Activated CD4-positive, alpha-beta T cell treated with anti-CD3 and anti-CD28 coated beads, Interleukin-2, amount 10 ng/mL, durations not matched to agents 24 days and 14 days (primary cell): ENCODE measurements around the gene IL34. TPM values are rescaled to one million over a fixed set of nuclear protein-coding genes. Genes with fewer than 3 reads are reported as not detected.

Experiments used
- DNase-seq: peaks from one replicate; pipeline ENCODE4 v3.0.0; 2022
- H3K27ac Mint-ChIP-seq: one replicate; pipeline ENCODE4 v1.8.0; 2022; ENCODE audit warnings: mild to moderate bottlenecking, mixed read lengths
- H3K27me3 Mint-ChIP-seq: one replicate; pipeline ENCODE4 v1.8.0; 2022; ENCODE audit warnings: mixed read lengths
- H3K36me3 Mint-ChIP-seq: one replicate; pipeline ENCODE4 v1.8.0; 2022; ENCODE audit warnings: low read depth, mild to moderate bottlenecking, mixed read lengths
- H3K4me1 Mint-ChIP-seq: one replicate; pipeline ENCODE4 v1.8.0; 2021; ENCODE audit warnings: mixed read lengths
- H3K4me3 Mint-ChIP-seq: one replicate; pipeline ENCODE4 v1.8.0; 2022; ENCODE audit warnings: mild to moderate bottlenecking, moderate library complexity, mixed read lengths
- H3K9me3 Mint-ChIP-seq: one replicate; pipeline ENCODE4 v1.8.0; 2021; ENCODE audit warnings: mixed read lengths
- intact Hi-C: fragments of 100-400 bp; cut with micrococcal nuclease; formaldehyde crosslinking; loops from one replicate; pipeline ENCODE4 v1.15.1; 2023
- total RNA-seq: library from RNA; stranded (reverse); gene quantifications from 2 replicates; pipeline ENCODE4 v1.2.3, GENCODE V29; 2022

The IL34 gene
- total RNA-seq = 0.30 TPM in 1 of 2 replicates, not detected in the other

DNA sequence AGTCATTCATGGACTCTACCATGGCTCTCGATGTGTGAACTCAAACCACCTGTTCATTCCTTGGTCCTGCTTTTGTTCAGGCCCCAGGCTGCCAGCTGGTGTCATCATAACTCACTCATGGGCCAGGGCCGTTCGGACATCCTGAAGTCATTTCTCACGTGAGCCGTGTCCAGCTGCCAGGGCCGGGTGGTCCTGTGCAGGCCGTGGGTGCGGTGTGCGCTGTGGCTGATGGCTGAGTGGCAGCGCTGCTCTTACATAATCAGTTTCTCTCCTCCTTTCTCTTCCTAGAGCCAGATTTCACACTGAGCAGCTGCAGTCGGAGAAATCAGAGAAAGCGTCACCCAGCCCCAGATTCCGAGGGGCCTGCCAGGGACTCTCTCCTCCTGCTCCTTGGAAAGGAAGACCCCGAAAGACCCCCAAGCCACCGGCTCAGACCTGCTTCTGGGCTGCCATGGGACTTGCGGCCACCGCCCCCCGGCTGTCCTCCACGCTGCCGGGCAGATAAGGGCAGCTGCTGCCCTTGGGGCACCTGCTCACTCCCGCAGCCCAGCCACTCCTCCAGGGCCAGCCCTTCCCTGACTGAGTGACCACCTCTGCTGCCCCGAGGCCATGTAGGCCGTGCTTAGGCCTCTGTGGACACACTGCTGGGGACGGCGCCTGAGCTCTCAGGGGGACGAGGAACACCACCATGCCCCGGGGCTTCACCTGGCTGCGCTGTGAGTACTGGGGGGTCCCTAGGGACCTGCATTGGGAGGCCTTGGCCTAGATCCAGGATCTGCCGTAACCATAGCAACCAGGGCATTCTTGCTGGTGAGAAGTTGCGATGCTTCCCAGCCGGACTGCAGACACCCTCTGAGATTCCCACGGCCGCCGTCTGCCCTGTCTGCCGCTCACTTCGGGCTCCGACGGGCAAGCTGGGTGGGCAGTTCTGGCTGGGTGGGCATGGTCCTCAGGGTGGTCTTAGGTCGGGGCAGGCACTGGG, at the start of gene IL34:
Gene IL34 (plus strand): TSS at position 300 of the 982 bp plus-strand sequence. CDS start 389 bp downstream, at position 689.
- peaks cover 5% of the 10 kb centered on the region for H3K27me3 Mint-ChIP-seq
- DNase-seq = no peak
- no peaks in the 10 kb centered on the region for H3K9me3 Mint-ChIP-seq
- no peak within 1 kb of the TSS for H3K4me3 Mint-ChIP-seq
- H3K27ac Mint-ChIP-seq = no peak within 1 kb of the TSS
- H3K4me1 Mint-ChIP-seq = no peaks in the 10 kb centered on the region
- intact Hi-C loops = no loop called here
- H3K36me3 Mint-ChIP-seq = no peaks in the 10 kb centered on the region

DNA sequence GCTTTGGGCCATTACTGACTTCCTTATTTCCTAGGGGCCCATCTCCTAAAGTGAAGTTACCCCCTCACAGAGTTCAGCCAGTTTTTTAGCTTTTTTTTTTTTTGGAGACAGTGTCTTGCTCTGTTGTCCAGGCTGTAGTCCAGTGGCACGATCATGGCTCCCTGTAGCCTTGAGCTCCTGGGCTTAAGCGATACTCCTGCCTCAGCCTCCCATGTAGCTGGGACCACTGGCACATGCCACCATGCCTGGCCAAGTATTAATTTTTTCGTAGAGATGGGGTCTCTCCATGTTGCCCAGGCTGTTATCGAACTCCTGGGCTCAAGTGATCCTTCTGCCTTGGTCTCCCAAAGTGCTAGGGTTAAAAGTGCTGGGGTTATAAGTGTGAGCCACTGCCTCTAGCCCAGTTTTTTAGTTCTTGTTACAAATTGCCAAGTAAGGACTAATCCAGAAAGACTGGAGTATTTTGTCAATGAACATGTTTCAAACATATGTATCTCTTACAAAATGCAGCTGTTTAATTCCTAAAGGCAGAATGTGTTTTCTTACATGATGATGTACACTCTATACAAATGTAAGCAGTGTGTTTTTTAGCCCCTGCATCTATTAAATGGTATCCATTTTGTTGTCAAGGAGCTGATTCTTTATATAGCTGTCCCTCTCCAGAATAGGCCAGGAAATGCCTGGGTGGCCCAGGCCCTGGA, 49.1 kb upstream of the IL34 start:
- H3K27me3 Mint-ChIP-seq = peaks cover 8% of the 10 kb centered on the region
- H3K4me3 Mint-ChIP-seq = no peak overlapping the region
- H3K27ac Mint-ChIP-seq = no peak overlapping the region
- H3K9me3 Mint-ChIP-seq = no peaks in the 10 kb centered on the region
- no peaks in the 10 kb centered on the region for H3K4me1 Mint-ChIP-seq
- intact Hi-C loops = no loop called here
- H3K36me3 Mint-ChIP-seq = no peaks in the 10 kb centered on the region
- DNase-seq = no peak

DNA sequence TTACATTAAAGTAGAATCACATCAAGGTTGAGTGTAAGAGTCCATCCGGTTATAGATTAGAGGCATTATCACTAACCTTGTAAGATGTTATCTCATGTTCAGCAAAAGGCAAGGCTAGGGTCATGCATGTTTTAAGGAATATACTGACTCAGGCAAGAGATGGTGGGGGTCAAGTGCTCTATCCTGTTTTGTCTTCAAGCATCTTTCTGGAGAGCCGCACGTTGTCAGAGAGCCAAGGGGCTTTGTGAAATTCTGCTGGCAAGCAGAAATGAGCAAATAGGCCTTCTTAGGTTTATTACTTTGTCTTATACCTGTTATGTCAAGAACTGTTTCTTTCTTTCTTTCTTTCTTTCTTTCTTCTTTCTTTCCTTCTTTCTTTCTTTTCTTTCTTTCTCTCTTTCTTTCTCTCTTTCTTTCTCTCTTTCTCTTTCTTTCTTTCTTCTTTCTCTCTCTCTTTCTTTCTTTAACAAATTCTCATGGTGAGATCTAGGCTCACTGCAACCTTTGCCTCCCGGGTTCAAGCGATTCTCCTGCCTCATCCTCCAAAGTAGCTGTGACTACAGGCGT, 47.3 kb upstream of the IL34 start:
- Mint-ChIP-seq H3K4me3 (no peak overlapping the region), H3K27ac (no peak overlapping the region), H3K27me3 (peaks cover 5% of the 10 kb centered on the region), H3K9me3 (no peaks in the 10 kb centered on the region), H3K4me1 (no peaks in the 10 kb centered on the region), H3K36me3 (no peaks in the 10 kb centered on the region)
- DNase-seq = no peak
- intact Hi-C loops = no loop called here

DNA sequence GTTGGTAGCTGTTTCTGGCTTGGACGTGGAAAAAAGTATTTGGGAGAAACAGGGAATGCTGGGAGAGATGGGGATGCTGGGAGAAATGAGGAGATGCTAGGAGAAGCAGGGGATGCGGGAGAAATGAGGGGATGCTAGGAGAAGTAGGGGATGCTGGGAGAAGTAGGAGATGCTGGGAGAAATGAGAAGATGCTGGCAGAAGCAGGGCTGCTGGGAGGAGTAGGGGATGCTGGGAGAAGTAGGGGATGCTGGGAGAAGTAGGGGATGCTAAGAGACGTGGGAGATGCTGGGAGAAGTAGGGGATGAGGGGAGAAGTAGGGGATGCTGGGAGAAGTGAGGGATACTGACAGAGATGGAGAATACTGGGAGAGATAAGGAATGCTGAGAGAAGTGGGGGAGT, 45.6 kb upstream of the IL34 start:
- DNase-seq = no peak
- H3K27me3 Mint-ChIP-seq = peaks cover 3% of the 10 kb centered on the region
- H3K4me3 Mint-ChIP-seq = no peak overlapping the region
- no peaks in the 10 kb centered on the region for H3K9me3 Mint-ChIP-seq
- intact Hi-C loops = no loop called here
- H3K36me3 Mint-ChIP-seq = no peaks in the 10 kb centered on the region
- H3K27ac Mint-ChIP-seq = no peak overlapping the region
- H3K4me1 Mint-ChIP-seq = peaks cover 2% of the 10 kb centered on the region

- intact Hi-C loops = no loop called here
- Mint-ChIP-seq H3K27ac (no peak overlapping the region), H3K4me1 (peaks cover 2% of the 10 kb centered on the region), H3K4me3 (no peak overlapping the region), H3K9me3 (no peaks in the 10 kb centered on the region), H3K27me3 (peaks cover 5% of the 10 kb centered on the region), H3K36me3 (no peaks in the 10 kb centered on the region)
- no peak for DNase-seq
These were observed 44.5 kb upstream of the IL34 start for GRCh38 chr16:70601576-70602575.

- intact Hi-C loops = no loop called here
- Mint-ChIP-seq H3K9me3 (no peaks in the 10 kb centered on the region), H3K27me3 (peaks cover 5% of the 10 kb centered on the region), H3K4me3 (no peak overlapping the region), H3K36me3 (no peaks in the 10 kb centered on the region), H3K27ac (no peak overlapping the region), H3K4me1 (peaks cover 2% of the 10 kb centered on the region)
- DNase-seq = no peak
These were observed 43.5 kb upstream of the IL34 start for GRCh38 chr16:70602831-70603230.

DNA sequence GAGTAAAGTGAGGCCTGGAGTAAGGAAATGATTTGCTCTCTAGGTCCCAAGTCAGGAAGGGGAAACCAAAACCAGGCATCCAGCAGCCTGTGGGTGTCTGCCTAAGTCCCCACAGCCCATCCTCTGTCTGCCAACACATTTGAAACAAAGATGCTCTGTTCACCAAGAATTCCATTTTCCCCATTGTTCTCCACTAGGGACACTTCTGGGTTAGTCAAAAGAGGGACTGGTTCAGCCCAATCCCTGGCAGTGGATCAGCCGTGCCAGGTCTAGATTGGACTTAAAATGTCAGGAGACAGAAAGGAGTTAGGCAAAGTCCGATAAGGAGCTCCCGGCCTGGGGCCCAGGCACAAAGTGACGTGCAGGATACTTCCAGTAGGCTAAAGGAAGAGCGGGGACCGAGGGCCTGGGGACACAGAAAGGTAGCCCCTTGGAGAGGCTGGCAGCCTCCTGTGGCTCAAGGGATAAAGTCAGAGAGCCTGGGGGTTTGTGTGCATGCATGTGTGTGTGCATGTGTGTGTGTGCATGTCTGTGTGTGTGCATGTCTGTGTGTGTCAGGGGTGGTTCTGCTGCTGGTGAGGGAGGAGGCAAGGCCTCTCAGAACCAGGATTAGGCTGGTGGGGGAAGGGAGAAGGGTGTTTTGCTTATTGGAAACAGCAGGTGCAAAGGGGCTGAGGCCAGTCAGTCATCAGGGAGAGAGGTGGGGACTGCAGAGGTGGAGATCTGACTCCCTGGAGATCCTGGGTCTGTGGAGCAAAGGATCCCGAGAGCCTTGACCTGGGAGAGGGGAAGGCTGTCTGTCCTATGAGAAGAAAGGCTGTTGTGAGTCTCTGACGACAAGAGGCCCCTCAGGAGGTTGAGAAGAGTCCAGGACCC, 41.7 kb upstream of the IL34 start:
- Mint-ChIP-seq H3K27me3 (peaks cover 5% of the 10 kb centered on the region), H3K27ac (no peak overlapping the region), H3K36me3 (no peaks in the 10 kb centered on the region), H3K4me1 (peaks cover 2% of the 10 kb centered on the region), H3K9me3 (no peaks in the 10 kb centered on the region), H3K4me3 (no peak overlapping the region)
- intact Hi-C loops = no loop called here
- DNase-seq = no peak

DNA sequence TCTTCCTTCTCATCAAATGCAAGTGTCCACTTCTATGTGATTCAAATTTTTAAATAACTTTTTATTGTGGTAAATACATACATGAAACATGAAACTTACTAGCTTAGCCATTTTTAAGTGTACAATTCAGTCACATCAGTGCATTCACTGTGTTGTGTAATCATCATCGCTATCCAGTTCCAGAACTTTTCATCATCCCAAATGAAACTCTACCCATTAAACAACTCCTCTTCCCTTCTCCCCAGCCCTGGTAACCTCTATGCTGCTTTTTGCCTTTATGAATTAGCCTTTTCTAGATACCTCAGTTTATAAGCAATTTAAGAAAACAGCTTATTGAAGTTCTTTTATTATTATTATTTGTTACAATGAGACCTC, 41.1 kb upstream of the IL34 start:
- Mint-ChIP-seq H3K4me3 (no peak overlapping the region), H3K4me1 (peaks cover 2% of the 10 kb centered on the region), H3K27me3 (peaks cover 2% of the 10 kb centered on the region), H3K36me3 (no peaks in the 10 kb centered on the region), H3K27ac (no peak overlapping the region), H3K9me3 (no peaks in the 10 kb centered on the region)
- DNase-seq = no peak
- intact Hi-C loops = no loop called here

DNA sequence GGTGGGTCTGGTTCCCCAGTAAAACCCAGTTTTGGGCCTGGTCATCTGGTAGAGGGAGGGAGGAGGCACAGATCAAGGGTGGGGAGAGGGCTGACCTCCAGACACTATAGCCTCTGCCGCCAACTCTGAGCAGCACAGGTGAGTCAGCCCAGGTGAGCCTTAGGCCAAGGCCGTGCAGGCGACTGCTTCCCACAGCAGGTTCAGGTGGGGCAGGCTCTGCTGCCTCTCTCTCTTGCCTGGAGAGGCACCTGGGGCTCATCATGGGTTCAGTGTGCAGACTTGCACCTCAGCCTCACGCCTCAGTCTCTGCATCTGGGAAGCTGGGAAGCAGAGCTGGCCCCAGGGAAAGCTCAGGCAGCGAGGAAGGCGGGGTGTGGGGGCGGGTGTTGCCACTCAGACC, 37.8 kb upstream of the IL34 start:
- peaks cover 2% of the 10 kb centered on the region for H3K4me1 Mint-ChIP-seq
- H3K36me3 Mint-ChIP-seq = no peaks in the 10 kb centered on the region

DNA sequence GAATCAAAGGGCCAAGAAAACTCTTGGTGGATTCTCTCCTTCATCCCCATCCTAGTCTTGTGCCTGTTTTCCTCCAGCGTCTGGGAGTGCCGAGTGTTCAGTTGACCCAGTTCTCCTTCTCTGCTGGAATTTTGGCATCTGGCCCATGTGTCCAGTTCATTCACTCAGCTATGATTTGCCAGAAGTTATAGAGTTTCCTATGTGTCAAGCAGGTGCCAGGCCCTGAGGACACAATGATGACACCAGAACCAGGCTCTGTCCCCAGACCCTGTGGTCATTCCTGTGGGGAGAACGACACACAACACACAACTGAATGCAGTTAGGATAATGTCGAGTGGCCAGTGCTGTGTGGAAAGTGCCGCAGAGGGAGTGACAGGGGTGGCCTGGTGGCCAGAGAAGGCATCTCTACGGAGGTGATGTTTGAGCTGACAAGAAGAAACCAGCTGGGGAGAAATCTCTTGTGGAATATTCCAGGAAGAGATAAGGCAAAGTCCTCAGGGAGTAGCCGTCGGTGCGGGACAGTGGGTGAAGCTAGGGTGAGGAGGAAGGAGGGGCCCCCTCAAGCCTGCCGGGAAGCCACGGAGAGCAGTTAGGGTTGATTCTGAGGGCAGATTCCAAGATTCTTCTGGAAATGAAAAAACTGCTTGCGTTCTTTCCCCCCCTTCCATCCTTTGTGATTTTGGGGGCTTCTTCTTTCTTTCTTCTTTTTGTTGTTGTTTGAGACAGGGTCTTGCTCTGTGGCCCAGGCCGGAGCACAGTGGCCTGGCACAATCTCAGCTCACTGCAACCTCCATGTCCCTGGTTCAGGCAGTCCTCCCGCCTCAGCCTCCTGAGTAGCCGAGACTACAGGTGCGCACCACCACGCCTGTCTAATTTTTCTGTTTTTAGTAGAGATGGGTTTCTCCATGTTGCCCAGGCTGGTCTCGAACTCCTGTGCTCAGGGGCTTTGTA, 35.8 kb upstream of the IL34 start:
- no peaks in the 10 kb centered on the region for H3K4me1 Mint-ChIP-seq
- no peaks in the 10 kb centered on the region for H3K36me3 Mint-ChIP-seq
- intact Hi-C loops = no loop called here
- H3K27ac Mint-ChIP-seq = no peak overlapping the region
- no peak overlapping the region for H3K4me3 Mint-ChIP-seq
- no peaks in the 10 kb centered on the region for H3K9me3 Mint-ChIP-seq
- DNase-seq = no peak
- H3K27me3 Mint-ChIP-seq = peaks cover 2% of the 10 kb centered on the region

More for the DNA sequence above, 37.8 kb upstream of the IL34 start:
- peaks cover 2% of the 10 kb centered on the region for H3K27me3 Mint-ChIP-seq
- no peak for DNase-seq
- no peaks in the 10 kb centered on the region for H3K9me3 Mint-ChIP-seq
- H3K27ac Mint-ChIP-seq = no peak overlapping the region
- intact Hi-C loops = no loop called here
- no peak overlapping the region for H3K4me3 Mint-ChIP-seq

- Mint-ChIP-seq H3K4me3 (no peak overlapping the region), H3K36me3 (no peaks in the 10 kb centered on the region), H3K27me3 (peaks cover 2% of the 10 kb centered on the region), H3K27ac (no peak overlapping the region), H3K4me1 (no peaks in the 10 kb centered on the region), H3K9me3 (no peaks in the 10 kb centered on the region)
- intact Hi-C loops = no loop called here
- no peak for DNase-seq
These were observed 35.1 kb upstream of the IL34 start for GRCh38 chr16:70611224-70611598.
